SU-DHL-6 (cell line): Measurements from ENCODE around the gene TPRA1.

Source experiments
- H2AFZ ChIP-seq: fragments of 200-600 bp; sonication (generic); 2 replicates; pipeline ENCODE4 v1.6.1; 2014; ENCODE audit warnings: low read depth, mild to moderate bottlenecking, moderate library complexity, mixed read lengths, antibody characterized with exemption, low read length; ENCODE audit not compliant: severe bottlenecking
- H3F3A ChIP-seq: fragments of 200-600 bp; shearing (Covaris generic); 2 replicates; pipeline ENCODE4 v1.6.0; 2016; ENCODE audit warnings: antibody characterized with exemption, mild to moderate bottlenecking; ENCODE audit not compliant: insufficient read depth
- H3K27ac ChIP-seq: fragments of 200-600 bp; sonication (generic); 2 replicates; pipeline ENCODE4 v1.5.1; 2016; ENCODE audit warnings: low read depth, mild to moderate bottlenecking, low read length, moderate library complexity, mixed read lengths
- H3K27me3 ChIP-seq: fragments of 200-600 bp; sonication (generic), shearing (Covaris generic); 2 replicates; pipeline ENCODE4 v1.6.0; 2014; ENCODE audit warnings: mild to moderate bottlenecking, low read length
- H3K36me3 ChIP-seq: fragments of 200-600 bp; sonication (generic); 2 replicates; pipeline ENCODE4 v1.6.1; 2014; ENCODE audit warnings: mild to moderate bottlenecking, low read length, mixed read lengths
- H3K4me2 ChIP-seq: fragments of 300-600, 200-600 bp; shearing (Covaris generic), sonication (generic); 2 replicates; pipeline ENCODE4 v1.6.0; 2014; ENCODE audit warnings: low read length, low read depth, mild to moderate bottlenecking; ENCODE audit not compliant: poor library complexity, severe bottlenecking
- H3K4me3 ChIP-seq: fragments of 200-600 bp; sonication (generic); 2 replicates; pipeline ENCODE4 v1.5.1; 2014; ENCODE audit warnings: antibody characterized with exemption, low read length, mild to moderate bottlenecking, mixed read lengths; ENCODE audit not compliant: insufficient read depth, poor library complexity, severe bottlenecking
- H3K79me2 ChIP-seq: fragments of 200-600 bp; sonication (generic); 2 replicates; pipeline ENCODE4 v1.6.1; 2014; ENCODE audit warnings: mild to moderate bottlenecking, low read length, moderate library complexity; ENCODE audit not compliant: insufficient read depth
- H3K9ac ChIP-seq: fragments of 200-600 bp; sonication (generic); 2 replicates; pipeline ENCODE4 v1.7.0; 2014; ENCODE audit warnings: mild to moderate bottlenecking, low read length
- H3K9me2 ChIP-seq: fragments of 200-600 bp; sonication (generic); replicated peaks from 2 replicates; pipeline ENCODE4 v1.6.1; 2014; ENCODE audit warnings: low read length; ENCODE audit not compliant: insufficient read depth
- H3K9me3 ChIP-seq: fragments of 200-600 bp; sonication (generic); 2 replicates; pipeline ENCODE4 v1.6.1; 2014; ENCODE audit warnings: low read length, mixed read lengths; ENCODE audit not compliant: insufficient read depth
- H4K20me1 ChIP-seq: fragments of 200-600 bp; sonication (generic); 2 replicates; pipeline ENCODE4 v1.6.1; 2014; ENCODE audit warnings: low read depth, mild to moderate bottlenecking, antibody characterized with exemption, low read length, moderate library complexity, mixed read lengths
- EZH2phosphoT487 ChIP-seq: fragments of 200-600 bp; sonication (generic), shearing (Covaris generic); conservative IDR thresholded peaks from 2 replicates; pipeline ENCODE4 v1.6.1; 2018; ENCODE audit warnings: mild to moderate bottlenecking, antibody characterized with exemption, low read length, moderate library complexity, mixed read lengths
- TF ChIP-seq, protein P1 (sequence below): fragments of 200-600 bp; sonication (generic); IDR thresholded peaks from one replicate; pipeline ENCODE4 v1.5.1; 2017; ENCODE audit warnings: antibody characterized with exemption, mild to moderate bottlenecking, low read length, moderate library complexity; ENCODE audit not compliant: insufficient read depth, poor library complexity, severe bottlenecking

Gene TPRA1

DNA sequence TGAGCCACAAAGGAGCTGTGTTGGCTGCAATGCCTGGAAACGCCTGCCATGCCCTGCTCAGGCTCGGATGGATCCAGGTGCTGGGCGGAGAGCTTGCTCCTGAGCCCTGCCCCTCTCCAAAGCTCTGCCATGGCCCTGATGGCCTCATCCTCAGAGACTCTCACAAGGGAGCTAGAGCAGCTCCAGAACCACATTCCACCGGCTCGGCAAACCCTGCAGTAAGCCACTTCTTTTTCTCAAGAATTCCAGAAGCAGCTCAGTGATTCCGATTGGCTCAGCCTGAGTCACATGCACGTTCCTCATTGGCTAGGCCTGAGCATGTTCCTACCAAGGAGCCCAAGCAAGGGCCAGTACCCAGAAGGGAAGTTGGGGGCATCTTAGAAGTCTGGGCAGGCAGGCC is 24.8 kb downstream of the TPRA1 start:
- H3K79me2 ChIP-seq: no peaks in the 10 kb centered on the region
- H4K20me1 ChIP-seq: no peaks in the 10 kb centered on the region
- H3K27me3 ChIP-seq: no peaks in the 10 kb centered on the region
- no peak for TF ChIP-seq EZH2phosphoT487
- TF ChIP-seq, protein P1, sequence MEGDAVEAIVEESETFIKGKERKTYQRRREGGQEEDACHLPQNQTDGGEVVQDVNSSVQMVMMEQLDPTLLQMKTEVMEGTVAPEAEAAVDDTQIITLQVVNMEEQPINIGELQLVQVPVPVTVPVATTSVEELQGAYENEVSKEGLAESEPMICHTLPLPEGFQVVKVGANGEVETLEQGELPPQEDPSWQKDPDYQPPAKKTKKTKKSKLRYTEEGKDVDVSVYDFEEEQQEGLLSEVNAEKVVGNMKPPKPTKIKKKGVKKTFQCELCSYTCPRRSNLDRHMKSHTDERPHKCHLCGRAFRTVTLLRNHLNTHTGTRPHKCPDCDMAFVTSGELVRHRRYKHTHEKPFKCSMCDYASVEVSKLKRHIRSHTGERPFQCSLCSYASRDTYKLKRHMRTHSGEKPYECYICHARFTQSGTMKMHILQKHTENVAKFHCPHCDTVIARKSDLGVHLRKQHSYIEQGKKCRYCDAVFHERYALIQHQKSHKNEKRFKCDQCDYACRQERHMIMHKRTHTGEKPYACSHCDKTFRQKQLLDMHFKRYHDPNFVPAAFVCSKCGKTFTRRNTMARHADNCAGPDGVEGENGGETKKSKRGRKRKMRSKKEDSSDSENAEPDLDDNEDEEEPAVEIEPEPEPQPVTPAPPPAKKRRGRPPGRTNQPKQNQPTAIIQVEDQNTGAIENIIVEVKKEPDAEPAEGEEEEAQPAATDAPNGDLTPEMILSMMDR: no peak
- H3K27ac ChIP-seq: no peak overlapping the region
- H3K9ac ChIP-seq: no peak overlapping the region
- no peaks in the 10 kb centered on the region for H3K9me3 ChIP-seq
- no peak overlapping the region for H3K4me2 ChIP-seq
- no peak overlapping the region for H2AFZ ChIP-seq
- H3K4me3 ChIP-seq: no peak overlapping the region
- H3K9me2 ChIP-seq: no peaks in the 10 kb centered on the region
- no peaks in the 10 kb centered on the region for H3F3A ChIP-seq
- no peaks in the 10 kb centered on the region for H3K36me3 ChIP-seq

DNA sequence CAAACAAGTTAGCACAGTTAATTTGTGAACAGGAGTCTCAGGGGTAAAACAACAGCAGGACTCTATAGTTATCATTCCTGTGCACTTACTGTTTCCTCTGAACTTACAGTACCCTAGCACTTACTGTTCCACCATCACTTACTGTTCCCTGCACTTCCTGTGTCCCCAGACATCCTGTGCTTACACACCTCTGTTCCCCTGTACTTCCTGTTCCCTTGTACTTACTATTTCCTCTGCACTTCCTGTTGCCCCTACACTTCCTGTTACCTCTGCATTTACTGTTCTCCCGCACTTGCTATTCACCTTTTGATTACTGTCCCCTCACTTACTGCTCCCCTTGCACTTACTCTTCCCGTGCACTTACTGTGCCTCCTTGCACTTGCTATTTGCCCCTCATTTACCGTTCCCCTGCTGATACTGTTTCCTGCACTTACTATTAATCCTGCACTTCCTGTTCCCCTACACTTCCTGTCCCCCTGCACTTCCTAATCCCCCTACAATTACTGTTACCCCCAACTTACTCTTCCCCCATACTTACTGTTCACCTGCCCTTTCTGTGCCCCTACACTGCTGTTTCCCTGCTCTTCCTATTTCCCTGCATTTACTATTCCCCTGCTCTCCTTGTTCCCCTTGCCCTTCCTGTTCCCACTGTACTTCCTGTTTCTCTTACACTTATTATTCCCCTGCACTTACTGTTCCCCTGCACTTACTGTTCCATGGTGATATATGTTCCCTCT is 30.3 kb downstream of the TPRA1 start:
- Histone ChIP-seq H4K20me1 (no peaks in the 10 kb centered on the region), H3K9me2 (no peaks in the 10 kb centered on the region), H3F3A (no peaks in the 10 kb centered on the region), H3K27me3 (no peaks in the 10 kb centered on the region), H3K79me2 (no peaks in the 10 kb centered on the region), H3K4me3 (no peak overlapping the region), H2AFZ (peak overlapping the region; percentile 84), H3K4me2 (no peak overlapping the region), H3K36me3 (peaks cover 3% of the 10 kb centered on the region; the same call in 1 of the 2 replicates), H3K27ac (no peak overlapping the region), H3K9me3 (peaks cover 8% of the 10 kb centered on the region; the same call in 1 of the 2 replicates), H3K9ac (no peak overlapping the region)
- TF ChIP-seq, protein P1: no peak
- no peak for TF ChIP-seq EZH2phosphoT487

- H3K4me2 ChIP-seq: no peak overlapping the region
- TF ChIP-seq EZH2phosphoT487: no peak
- TF ChIP-seq, protein P1: peak; percentile 51
These were observed 34.0 kb downstream of the TPRA1 start for GRCh38 chr3:127556565-127556964.

More at GRCh38 chr3:127556565-127556964, 34.0 kb downstream of the TPRA1 start:
- Histone ChIP-seq H3K9me3 (peaks cover 8% of the 10 kb centered on the region; the same call in 1 of the 2 replicates), H3F3A (no peaks in the 10 kb centered on the region), H3K9ac (no peak overlapping the region), H3K79me2 (no peaks in the 10 kb centered on the region), H3K36me3 (peaks cover 3% of the 10 kb centered on the region; the same call in 1 of the 2 replicates), H3K4me3 (no peak overlapping the region), H4K20me1 (no peaks in the 10 kb centered on the region), H3K9me2 (no peaks in the 10 kb centered on the region), H3K27ac (no peak overlapping the region), H2AFZ (no peak overlapping the region), H3K27me3 (no peaks in the 10 kb centered on the region)
